Measurements from ENCODE around the gene GJA5. TPM values are rescaled to one million over a fixed set of nuclear protein-coding genes. Genes with fewer than 3 reads are reported as not detected.

The GJA5 gene
- total and polyA plus RNA-seq, 2 experiments from 2014 or later: 0.24 to 1.7 TPM

- Histone ChIP-seq H3K4me1 (ENCODE audit: insufficient read depth) (no peaks in the 10 kb centered on the region), H3K4me3 (no peak overlapping the region), H4K20me1 (replicated peaks; ENCODE audit: insufficient read depth) (no peaks in the 10 kb centered on the region), H3F3A (replicated peaks; ENCODE audit: low read depth) (no peaks in the 10 kb centered on the region), H3K9me2 (ENCODE audit: insufficient read depth) (peaks cover 21% of the 10 kb centered on the region), H3K27me3 (ENCODE audit: insufficient read depth) (no peaks in the 10 kb centered on the region), H3K4me2 (no peak overlapping the region), H2AFZ (no peak overlapping the region), H3K27ac (ENCODE audit: low read depth) (no peak overlapping the region), H3K79me2 (replicated peaks; ENCODE audit: insufficient read depth) (no peaks in the 10 kb centered on the region), H3K36me3 (ENCODE audit: insufficient read depth) (no peaks in the 10 kb centered on the region)
- no peaks in the 10 kb centered on the region for H3K9me3 Mint-ChIP-seq
- H3K27ac Mint-ChIP-seq: no peak overlapping the region
- no peaks in the 10 kb centered on the region for H3K4me1 Mint-ChIP-seq
- ATAC-seq (no peak), DNase-seq (ENCODE audit: low spot score) (no peak)
- no peak for TF ChIP-seq REST (IDR thresholded peaks at IDR 0.05; ENCODE audit: unreplicated experiment)
- TF ChIP-seq EZH2 (IDR thresholded peaks at IDR 0.05; ENCODE audit: low read depth, unreplicated experiment): no peak
- TF ChIP-seq NANOG (IDR thresholded peaks at IDR 0.05; ENCODE audit: borderline replicate concordance): no peak
- TF ChIP-seq ETS1 (IDR thresholded peaks at IDR 0.05): no peak
- no peak for TF ChIP-seq EZH2phosphoT487 (IDR thresholded peaks at IDR 0.05; ENCODE audit: unreplicated experiment)
- TF ChIP-seq ZNF114 (CRISPR knock-in tag; IDR thresholded peaks at IDR 0.05): no peak
- TF ChIP-seq CREB1 (CRISPR knock-in tag; IDR thresholded peaks at IDR 0.05; ENCODE audit: low read depth): no peak
- no peak for TF ChIP-seq ZNF331 (CRISPR knock-in tag; IDR thresholded peaks at IDR 0.05; ENCODE audit: low read depth)
- no peak for TF ChIP-seq CTCF (conservative IDR thresholded peaks at IDR 0.05; ENCODE audit: low read depth in 2 of 2)
- TF ChIP-seq POLR2AphosphoS5 (IDR thresholded peaks at IDR 0.05; ENCODE audit: low read depth): no peak
- TF ChIP-seq JUNB (IDR thresholded peaks at IDR 0.05; ENCODE audit: unreplicated experiment): no peak
- TF ChIP-seq ZNF462 (CRISPR knock-in tag; IDR thresholded peaks at IDR 0.05): no peak
- TF ChIP-seq STAT1 (IDR thresholded peaks at IDR 0.05; ENCODE audit: unreplicated experiment): no peak
- H3K36me3 Mint-ChIP-seq (ENCODE audit: low read depth): no peaks in the 10 kb centered on the region
- no peak overlapping the region for H3K4me3 Mint-ChIP-seq
- no peaks in the 10 kb centered on the region for H3K27me3 Mint-ChIP-seq (ENCODE audit: insufficient read depth, low read depth, poor library complexity)
Measured at GRCh38 chr1:147741065-147741464, 19.3 kb downstream of the GJA5 start.
